ENCODE measurements around the gene FYB1.

Gene FYB1

GRCh38 chr5:39116344-39117170 lies 102.8 kb downstream of the FYB1 start:
- no peak for DNase-seq

- no peak for DNase-seq
These were observed 103.6 kb downstream of the FYB1 start for GRCh38 chr5:39115644-39116343.

GRCh38 chr5:39114155-39114554 lies 105.2 kb downstream of the FYB1 start:
- DNase-seq = no peak

- no peak for DNase-seq
These were observed 105.9 kb downstream of the FYB1 start for GRCh38 chr5:39113354-39113953.

- no peak for DNase-seq
These were observed 109.8 kb downstream of the FYB1 start for GRCh38 chr5:39109606-39110005.

- no peak for DNase-seq
These were observed 110.4 kb downstream of the FYB1 start for GRCh38 chr5:39108987-39109386.

- no peak for DNase-seq
These were observed 112.0 kb downstream of the FYB1 start for GRCh38 chr5:39107350-39107749.

- no peak for DNase-seq
These were observed 113.0 kb downstream of the FYB1 start for GRCh38 chr5:39106322-39106721.

- no peak for DNase-seq
These were observed 115.1 kb downstream of the FYB1 start for GRCh38 chr5:39104221-39104620.

- DNase-seq = no peak
These were observed 116.6 kb downstream of the FYB1 start for GRCh38 chr5:39102684-39103155.

- no peak for DNase-seq
These were observed 118.4 kb downstream of the FYB1 start for GRCh38 chr5:39100851-39101396.

GRCh38 chr5:39100301-39100850 lies 119.0 kb downstream of the FYB1 start:
- no peak for DNase-seq

- DNase-seq = no peak
These were observed 119.5 kb downstream of the FYB1 start for GRCh38 chr5:39099831-39100230.

- DNase-seq = no peak
These were observed 126.0 kb downstream of the FYB1 start for GRCh38 chr5:39093352-39093751.

GRCh38 chr5:39092581-39093351 lies 126.6 kb downstream of the FYB1 start:
- no peak for DNase-seq

- no peak for DNase-seq
These were observed 127.3 kb downstream of the FYB1 start for GRCh38 chr5:39091940-39092580.

GRCh38 chr5:39083968-39084367 lies 135.4 kb downstream of the FYB1 start:
- DNase-seq = no peak

- no peak for DNase-seq
These were observed 136.4 kb downstream of the FYB1 start for GRCh38 chr5:39082995-39083394.

- DNase-seq = no peak
These were observed 138.7 kb downstream of the FYB1 start for GRCh38 chr5:39080597-39081204.

- no peak for DNase-seq
These were observed 139.2 kb downstream of the FYB1 start for GRCh38 chr5:39080168-39080567.

GRCh38 chr5:39079147-39079546 lies 140.2 kb downstream of the FYB1 start:
- DNase-seq = no peak
